HEK293T (cell line): ENCODE results near the gene ACADVL.
A peak's percentile ranks its signal among the peaks of the same experiment; 100 is the strongest.

Experiments
- CTCF ChIA-PET: fragments of 350-600 bp; formaldehyde crosslinking; extraction: SDS; loops from one replicate; lab custom pipeline; 2021; ENCODE audit warnings: antibody characterized with exemption, inconsistent platforms; lab: Yijun Ruan, JAX
- POLR2A ChIA-PET: fragments of 350-600 bp; formaldehyde crosslinking; extraction: SDS; loops from one replicate; lab custom pipeline; 2020; ENCODE audit warnings: antibody characterized with exemption, inconsistent platforms; lab: Yijun Ruan, JAX
- DNase-seq: peaks from one replicate; pipeline ENCODE4 v3.0.0; 2012; ENCODE audit warnings: mixed read lengths; ENCODE audit errors: extremely low spot score
- ARNT ChIP-seq: fragments of 450-650 bp; IDR thresholded peaks from 2 replicates; pipeline ENCODE4 v1.6.1; 2017; ENCODE audit warnings: mild to moderate bottlenecking
- BHLHE40 ChIP-seq: fragments of 450-650 bp; IDR thresholded peaks from 2 replicates; pipeline ENCODE4 v1.6.1; 2016; ENCODE audit warnings: mild to moderate bottlenecking, moderate library complexity, borderline replicate concordance
- CTBP1 ChIP-seq: fragments of 450-650 bp; IDR thresholded peaks from 2 replicates; pipeline ENCODE4 v1.6.1; 2016; ENCODE audit warnings: borderline replicate concordance
- ELF4 ChIP-seq: fragments of 450-650 bp; IDR thresholded peaks from 2 replicates; pipeline ENCODE4 v1.6.1; 2017; ENCODE audit warnings: antibody characterized with exemption
- FOXA1 ChIP-seq: fragments of 450-650 bp; IDR thresholded peaks from 2 replicates; pipeline ENCODE4 v1.6.1; 2016; ENCODE audit warnings: mild to moderate bottlenecking
- FOXK2 ChIP-seq: fragments of 450-650 bp; IDR thresholded peaks from 2 replicates; pipeline ENCODE4 v1.6.1; 2016; ENCODE audit warnings: mild to moderate bottlenecking
- FOXM1 ChIP-seq: fragments of 450-650 bp; IDR thresholded peaks from 2 replicates; pipeline ENCODE4 v1.6.1; 2017; ENCODE audit warnings: mild to moderate bottlenecking, borderline replicate concordance
- HDGF ChIP-seq: fragments of 450-650 bp; IDR thresholded peaks from 2 replicates; pipeline ENCODE4 v1.6.1; 2017; ENCODE audit warnings: antibody characterized with exemption, borderline replicate concordance
- L3MBTL2 ChIP-seq: fragments of 450-650 bp; conservative IDR thresholded peaks from 2 replicates; pipeline ENCODE4 v1.6.1; 2016; ENCODE audit warnings: mild to moderate bottlenecking
- LEF1 ChIP-seq: fragments of 450-650 bp; IDR thresholded peaks from 2 replicates; pipeline ENCODE4 v1.6.1; 2017; ENCODE audit warnings: mild to moderate bottlenecking, borderline replicate concordance
- NFRKB ChIP-seq: fragments of 450-650 bp; IDR thresholded peaks from 2 replicates; pipeline ENCODE4 v1.6.1; 2016; ENCODE audit warnings: mild to moderate bottlenecking, moderate library complexity
- SP1 ChIP-seq: fragments of 450-650 bp; IDR thresholded peaks from 2 replicates; pipeline ENCODE4 v1.6.1; 2017
- SUZ12 ChIP-seq: fragments of 450-650 bp; IDR thresholded peaks from 2 replicates; pipeline ENCODE4 v1.6.1; 2016; ENCODE audit warnings: mild to moderate bottlenecking
- TARDBP ChIP-seq: fragments of 450-650 bp; IDR thresholded peaks from 2 replicates; pipeline ENCODE4 v1.6.1; 2016
- TF ChIP-seq, protein P1 (sequence below): fragments of 450-650 bp; IDR thresholded peaks from 2 replicates; pipeline ENCODE4 v1.6.1; 2016

ACADVL gene

DNA sequence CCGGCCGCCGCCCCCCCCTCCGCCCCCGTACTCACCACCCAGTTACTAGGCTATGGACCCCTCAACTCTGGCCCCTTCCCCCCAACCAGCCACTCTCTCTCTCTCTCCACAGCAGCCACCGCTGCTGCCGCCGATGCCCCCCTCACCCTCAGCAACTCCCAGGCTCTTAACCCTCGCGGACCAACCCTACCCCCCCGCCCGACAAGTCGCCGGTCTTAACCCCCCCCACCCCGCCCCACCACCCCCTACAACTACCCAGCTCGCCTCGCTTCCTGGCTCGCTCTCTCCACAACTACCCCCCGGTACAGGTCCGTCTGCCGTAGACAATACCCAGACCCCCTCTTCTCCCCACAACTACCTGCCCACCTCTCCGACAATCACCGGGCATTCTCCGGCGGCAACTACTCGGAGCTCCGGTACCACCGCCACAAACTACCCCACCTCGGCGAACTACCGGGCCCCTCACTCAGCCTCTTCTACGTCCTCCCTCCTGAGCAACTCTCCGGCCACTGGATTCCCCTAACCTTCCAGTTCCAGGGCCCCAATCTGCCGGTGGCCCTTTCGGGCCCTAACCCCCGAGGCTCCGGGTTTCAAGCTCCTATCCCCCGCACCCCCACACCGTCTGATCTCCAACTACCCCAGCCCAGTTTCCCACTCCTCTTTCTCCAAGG is 18.8 kb downstream of the ACADVL start:
- ChIA-PET POLR2A (interaction anchor here (1.2 to 9.7 kb wide), 4 partner anchors 12 to 91 kb away, joined by 5 to 166 read pairs (median 32); partner anchors contain the start of genes ACADVL, CTDNEP1, DLG4 and ELP5), CTCF (no interaction called here)
- DNase-seq: no peak
- TF ChIP-seq FOXA1: no peak
- TF ChIP-seq, protein P1, sequence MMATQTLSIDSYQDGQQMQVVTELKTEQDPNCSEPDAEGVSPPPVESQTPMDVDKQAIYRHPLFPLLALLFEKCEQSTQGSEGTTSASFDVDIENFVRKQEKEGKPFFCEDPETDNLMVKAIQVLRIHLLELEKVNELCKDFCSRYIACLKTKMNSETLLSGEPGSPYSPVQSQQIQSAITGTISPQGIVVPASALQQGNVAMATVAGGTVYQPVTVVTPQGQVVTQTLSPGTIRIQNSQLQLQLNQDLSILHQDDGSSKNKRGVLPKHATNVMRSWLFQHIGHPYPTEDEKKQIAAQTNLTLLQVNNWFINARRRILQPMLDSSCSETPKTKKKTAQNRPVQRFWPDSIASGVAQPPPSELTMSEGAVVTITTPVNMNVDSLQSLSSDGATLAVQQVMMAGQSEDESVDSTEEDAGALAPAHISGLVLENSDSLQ: no peak
- TF ChIP-seq FOXM1: no peak
- no peak for TF ChIP-seq SUZ12
- no peak for TF ChIP-seq NFRKB
- TF ChIP-seq CTBP1: no peak
- TF ChIP-seq LEF1: no peak
- TF ChIP-seq SP1: no peak
- TF ChIP-seq L3MBTL2: no peak
- TF ChIP-seq HDGF: no peak
- no peak for TF ChIP-seq TARDBP
- no peak for TF ChIP-seq BHLHE40
- no peak for TF ChIP-seq ELF4

- peak; percentile 96 for DNase-seq
- ChIA-PET CTCF (no interaction called here), POLR2A (interaction anchor here (0.7 to 9.7 kb wide), 5 partner anchors 11 to 90 kb away, joined by 4 to 166 read pairs (median 13); partner anchors contain the start of genes ACADVL, CTDNEP1, DLG4 and ELP5)
- no peak for TF ChIP-seq FOXK2
- TF ChIP-seq SP1: no peak
- no peak for TF ChIP-seq FOXA1
- no peak for TF ChIP-seq SUZ12
- peak; percentile 94 for TF ChIP-seq ELF4
- TF ChIP-seq, protein P1: peak; percentile 72
Measured at GRCh38 chr17:7239091-7240027, 19.6 kb downstream of the ACADVL start, which contains the start of gene PHF23. TSS of gene PHF23 (minus strand) at chr17:7239457. CDS start at chr17:7239279, 178 bp downstream.

DNA sequence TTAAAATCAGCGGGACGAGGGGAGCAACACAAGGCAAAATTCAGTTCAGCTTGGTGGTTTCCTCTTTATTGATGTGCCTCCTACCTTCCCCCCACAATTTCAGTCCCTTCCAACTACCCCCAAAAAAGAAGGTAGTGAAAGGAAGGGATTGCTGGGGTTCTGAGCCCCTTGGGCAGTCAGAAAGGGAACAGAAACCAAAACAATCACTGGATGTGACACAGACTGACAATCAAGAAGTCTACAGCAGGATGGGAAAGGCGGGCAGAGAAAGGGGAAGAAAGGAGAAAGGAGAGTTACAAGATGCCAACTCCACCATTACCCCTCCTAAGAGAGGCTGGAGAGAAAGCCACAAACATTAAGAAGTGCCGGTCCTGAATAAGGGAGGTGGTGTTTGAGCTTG is 20.6 kb downstream of the ACADVL start:
- no peak for TF ChIP-seq CTBP1
- no peak for TF ChIP-seq L3MBTL2
- TF ChIP-seq FOXM1: no peak
- TF ChIP-seq SP1: no peak
- TF ChIP-seq NFRKB: no peak
- no peak for TF ChIP-seq BHLHE40
- TF ChIP-seq, protein P1: no peak
- DNase-seq: no peak
- ChIA-PET POLR2A (interaction anchor here (6.3 to 9.7 kb wide), 2 partner anchors 10 to 19 kb away, joined by 52 to 166 read pairs; partner anchors contain the start of genes ACADVL, CTDNEP1, DLG4 and ELP5), CTCF (interaction anchor here (1.4 kb wide), 1 partner anchor 11 kb away, joined by 3 read pairs; the partner anchor contains the start of gene CTDNEP1)

GRCh38 chr17:7241090-7241733 is 21.5 kb downstream of the ACADVL start:
- no peak for DNase-seq
- CTCF ChIA-PET: interaction anchor here (1.4 kb wide), 1 partner anchor 10 kb away, joined by 3 read pairs; the partner anchor contains the start of gene CTDNEP1
- POLR2A ChIA-PET: interaction anchor here (0.7 to 9.7 kb wide), 9 partner anchors 9 to 89 kb away, joined by 3 to 166 read pairs (median 5); partner anchors contain the start of genes ACADVL, CTDNEP1, DLG4 and ELP5
- TF ChIP-seq HDGF (no peak), CTBP1 (no peak), FOXM1 (no peak), FOXK2 (no peak), SP1 (no peak), ARNT (no peak), LEF1 (no peak), ELF4 (no peak), FOXA1 (no peak), L3MBTL2 (no peak), NFRKB (no peak), BHLHE40 (no peak)
- TF ChIP-seq, protein P1: no peak
